Subcutaneous adipose tissue (tissue), 4 donors: Measurements from ENCODE around the gene ENTPD3. TPM values are rescaled to one million over a fixed set of nuclear protein-coding genes. Genes with fewer than 3 reads are reported as not detected.

Source experiments
- CTCF ChIP-seq: fragments of 450-650 bp; IDR thresholded peaks from one replicate; pipeline ENCODE4 v1.5.1; 2016; ENCODE audit warnings: low read depth, mild to moderate bottlenecking, control low read depth, antibody characterized with exemption, moderate library complexity
- total RNA-seq, 4 donors: library from RNA; depleted of rRNA; stranded (reverse); fragments of >200 nt; gene quantifications; one replicate each; pipeline ENCODE4 v1.1.0, GENCODE V29; 2016

ENTPD3 gene
- total RNA-seq, 4 donors from 2014 or later: 0.17 to 3.1 (median 1.6) TPM

DNA sequence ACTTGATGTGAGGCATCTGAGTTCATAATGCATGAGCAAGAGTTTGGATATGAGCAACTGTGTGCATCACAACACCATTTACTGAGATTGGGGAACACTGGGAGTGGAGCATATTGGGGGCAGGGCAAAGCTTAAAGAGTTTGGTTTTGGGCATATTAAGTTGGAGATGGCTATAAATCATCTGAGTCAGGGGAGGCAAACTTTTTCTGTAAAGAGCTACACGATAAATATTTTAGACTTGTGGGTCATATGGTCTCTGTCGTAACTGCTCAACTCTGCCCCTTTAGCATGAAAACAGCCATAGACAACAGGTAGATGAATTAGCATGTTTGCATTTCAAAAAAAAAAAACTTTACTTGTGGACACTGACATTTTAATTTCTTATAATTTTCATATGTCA is 20.0 kb downstream of the ENTPD3 start:
- TF ChIP-seq CTCF: no peak

- no peak for TF ChIP-seq CTCF
Measured at GRCh38 chr3:40407611-40408010, 20.6 kb downstream of the ENTPD3 start.

- TF ChIP-seq CTCF: no peak
Measured at GRCh38 chr3:40414270-40414669, 27.3 kb downstream of the ENTPD3 start.

DNA sequence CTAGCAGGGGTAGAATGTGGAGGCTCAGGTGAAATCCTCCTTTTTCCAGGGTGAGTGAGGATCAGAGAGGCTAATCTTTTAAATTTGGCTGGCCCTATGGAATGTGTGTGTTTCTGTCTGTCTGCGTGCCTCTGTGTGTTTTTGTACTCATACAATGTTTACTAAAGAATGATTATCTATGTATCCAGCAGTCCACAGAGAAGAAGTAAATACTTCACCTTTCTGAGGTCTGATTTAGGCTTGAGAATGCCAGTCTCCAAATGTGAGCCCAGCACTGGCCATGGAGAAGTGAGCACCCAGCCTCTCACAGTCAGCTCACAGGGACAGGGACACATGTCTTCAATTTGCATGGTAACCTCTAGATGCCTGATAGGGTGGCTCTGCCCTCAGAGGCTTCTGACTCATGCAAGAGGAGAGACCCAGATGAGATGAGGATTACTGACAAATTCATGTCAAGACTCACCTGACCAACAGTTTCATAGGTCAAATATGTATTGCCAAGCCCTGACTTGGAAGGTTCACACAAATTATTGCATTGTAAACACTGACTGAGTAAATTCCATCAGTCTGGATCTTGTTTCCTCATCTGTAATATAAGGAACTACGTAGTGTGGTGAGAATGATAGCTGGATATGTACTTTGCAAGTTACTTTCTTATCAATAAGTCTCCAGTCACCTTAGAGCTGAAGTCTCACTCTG is 31.0 kb downstream of the ENTPD3 start:
- TF ChIP-seq CTCF: no peak

GRCh38 chr3:40422861-40423260 is 35.9 kb downstream of the ENTPD3 start:
- no peak for TF ChIP-seq CTCF

- no peak for TF ChIP-seq CTCF
Measured at GRCh38 chr3:40427045-40427669, 40.2 kb downstream of the ENTPD3 start.

DNA sequence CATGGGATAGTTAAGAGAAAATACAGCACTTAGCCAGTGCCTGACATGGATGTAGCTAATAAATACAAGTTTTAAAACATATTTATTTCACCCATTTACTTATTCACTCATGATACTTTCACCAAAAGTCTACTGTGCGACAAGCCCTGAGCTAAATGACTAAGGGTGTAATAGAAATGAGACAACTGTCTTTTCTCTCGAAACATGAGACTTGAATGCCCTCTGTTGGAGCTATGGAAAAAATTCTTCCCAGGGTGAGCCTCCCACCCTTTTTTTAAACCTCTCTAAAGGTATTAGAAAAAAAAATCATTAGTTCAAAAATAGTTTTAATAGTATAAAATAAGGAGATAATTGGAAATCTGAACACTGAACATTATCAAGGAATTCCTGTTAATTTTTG is 45.8 kb downstream of the ENTPD3 start:
- TF ChIP-seq CTCF: no peak
